ENCODE data around the gene CGB1. TPM values are rescaled to one million over a fixed set of nuclear protein-coding genes. Genes with fewer than 3 reads are reported as not detected.

CGB1 gene
- total RNA-seq, 1 experiment from 2014 or later = not detected

DNA sequence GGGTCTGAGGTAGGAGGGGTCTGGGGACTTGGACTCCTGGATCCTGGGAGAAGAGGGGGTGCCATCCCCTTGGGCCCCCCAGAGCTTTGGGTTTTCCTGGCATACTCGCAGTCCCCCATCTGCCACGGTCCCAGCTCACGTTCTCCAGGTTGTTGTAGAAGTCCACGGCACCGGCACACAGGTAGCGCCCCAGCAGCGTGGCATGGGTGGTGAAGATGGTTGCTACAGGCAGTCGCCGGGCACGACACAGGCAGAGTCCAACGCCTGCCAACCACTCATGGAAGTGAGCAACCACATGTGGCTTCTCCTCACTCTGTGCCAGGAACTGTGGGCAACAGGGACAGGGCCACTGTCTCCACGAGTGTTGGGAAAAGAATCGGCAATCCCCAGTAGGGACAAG lies 51.0 kb downstream of the CGB1 start:
- intact Hi-C loops (cut with micrococcal nuclease; ENCODE audit: unreplicated experiment) = no loop called here
- Mint-ChIP-seq H3K27ac (ENCODE audit: unreplicated experiment) (no peak overlapping the region), H3K4me1 (ENCODE audit: low read depth, unreplicated experiment) (peaks cover 9% of the 10 kb centered on the region), H3K9me3 (ENCODE audit: low read depth, unreplicated experiment) (no peaks in the 10 kb centered on the region), H3K36me3 (ENCODE audit: insufficient read depth, unreplicated experiment) (peaks cover 57% of the 10 kb centered on the region), H3K27me3 (ENCODE audit: unreplicated experiment) (no peaks in the 10 kb centered on the region), H3K4me3 (ENCODE audit: low read depth, unreplicated experiment) (no peak overlapping the region)
- BruUV-seq (replicated peaks) = no TSS peak
- CTCF ChIA-PET = no interaction called here
- DNase-seq = no peak
- TF ChIP-seq, protein P1, sequence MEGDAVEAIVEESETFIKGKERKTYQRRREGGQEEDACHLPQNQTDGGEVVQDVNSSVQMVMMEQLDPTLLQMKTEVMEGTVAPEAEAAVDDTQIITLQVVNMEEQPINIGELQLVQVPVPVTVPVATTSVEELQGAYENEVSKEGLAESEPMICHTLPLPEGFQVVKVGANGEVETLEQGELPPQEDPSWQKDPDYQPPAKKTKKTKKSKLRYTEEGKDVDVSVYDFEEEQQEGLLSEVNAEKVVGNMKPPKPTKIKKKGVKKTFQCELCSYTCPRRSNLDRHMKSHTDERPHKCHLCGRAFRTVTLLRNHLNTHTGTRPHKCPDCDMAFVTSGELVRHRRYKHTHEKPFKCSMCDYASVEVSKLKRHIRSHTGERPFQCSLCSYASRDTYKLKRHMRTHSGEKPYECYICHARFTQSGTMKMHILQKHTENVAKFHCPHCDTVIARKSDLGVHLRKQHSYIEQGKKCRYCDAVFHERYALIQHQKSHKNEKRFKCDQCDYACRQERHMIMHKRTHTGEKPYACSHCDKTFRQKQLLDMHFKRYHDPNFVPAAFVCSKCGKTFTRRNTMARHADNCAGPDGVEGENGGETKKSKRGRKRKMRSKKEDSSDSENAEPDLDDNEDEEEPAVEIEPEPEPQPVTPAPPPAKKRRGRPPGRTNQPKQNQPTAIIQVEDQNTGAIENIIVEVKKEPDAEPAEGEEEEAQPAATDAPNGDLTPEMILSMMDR (IDR thresholded peaks at IDR 0.05; ENCODE audit: unreplicated experiment) = no peak

Small RNA genes lying within 50 kb of the gene (microRNA-seq; reads per million reads assigned to microRNA genes)
- not detected for gene MIR6798

Other genes with a start within 250 kb of the CGB1 start
- 84.4 and 91.0 TPM in 2 replicates for gene BCAT2, start 225.9 kb downstream of the CGB1 start, total RNA-seq (2022)
- 2.6 and 5.7 TPM in 2 replicates for gene HSD17B14, start 200.4 kb downstream of the CGB1 start, total RNA-seq (2022)
- gene PLEKHA4, start 168.3 kb downstream of the CGB1 start, total RNA-seq (2022) = 57.6 and 72.2 TPM in 2 replicates
- gene PPP1R15A, start 164.5 kb downstream of the CGB1 start, total RNA-seq (2022) = 118 TPM in 2 replicates
- gene TULP2, start 138.2 kb downstream of the CGB1 start, total RNA-seq (2022) = not detected in 2 replicates
- gene NUCB1, start 136.6 kb downstream of the CGB1 start, total RNA-seq (2022) = 162 and 173 TPM in 2 replicates
- gene DHDH, start 103.2 kb downstream of the CGB1 start, total RNA-seq (2022) = 2.1 and 5.3 TPM in 2 replicates
- gene BAX, start 82.0 kb downstream of the CGB1 start, total RNA-seq (2022) = 141 and 147 TPM in 2 replicates
- gene FTL, start 71.6 kb downstream of the CGB1 start, total RNA-seq (2022) = 1,459 and 1,979 TPM in 2 replicates
- gene GYS1, start 43.6 kb downstream of the CGB1 start, total RNA-seq (2022) = 59.6 and 64.7 TPM in 2 replicates
- gene RUVBL2, start 43.0 kb downstream of the CGB1 start, total RNA-seq (2022) = 184 and 199 TPM in 2 replicates
- gene LHB, start 19.8 kb downstream of the CGB1 start, total RNA-seq (2022) = 1.1 TPM in 1 of 2 replicates, not detected in the other
- gene CGB3, start 12.6 kb downstream of the CGB1 start, total RNA-seq (2022) = 1.1 TPM in 1 of 2 replicates, not detected in the other
- gene CGB2, start 5.0 kb downstream of the CGB1 start, total RNA-seq (2022) = 0.52 TPM in 1 of 2 replicates, not detected in the other
- gene CGB5, start 7.0 kb upstream of the CGB1 start, total RNA-seq (2022) = 2.6 and 3.3 TPM in 2 replicates
- gene CGB8, start 12.2 kb upstream of the CGB1 start, total RNA-seq (2022) = 0.54 and 0.56 TPM in 2 replicates
- gene CGB7, start 20.9 kb upstream of the CGB1 start, total RNA-seq (2022) = 0.66 and 1.0 TPM in 2 replicates
- 0.69 and 0.83 TPM in 2 replicates for gene NTF4, start 27.9 kb upstream of the CGB1 start, total RNA-seq (2022)
- gene KCNA7, start 35.8 kb upstream of the CGB1 start, total RNA-seq (2022) = not detected in 2 replicates
- gene SNRNP70, start 48.6 kb upstream of the CGB1 start, total RNA-seq (2022) = 310 and 325 TPM in 2 replicates
- 7.0 and 7.5 TPM in 2 replicates for gene LIN7B, start 77.5 kb upstream of the CGB1 start, total RNA-seq (2022)
- 1.9 and 2.0 TPM in 2 replicates for gene C19orf73, start 82.2 kb upstream of the CGB1 start, total RNA-seq (2022)
- gene PPFIA3, start 82.6 kb upstream of the CGB1 start, total RNA-seq (2022) = 4.9 and 6.0 TPM in 2 replicates
- gene HRC, start 118.5 kb upstream of the CGB1 start, total RNA-seq (2022) = not detected in 2 replicates
- gene TRPM4, start 120.9 kb upstream of the CGB1 start, total RNA-seq (2022) = 70.0 and 79.9 TPM in 2 replicates

Data from Calu3 (cell line).